GM19324 (cell line): Measurements from ENCODE around the gene LCE4A.
"Not testable (repeated sequence)": the region's sequence is repeated elsewhere in the genome, so short reads cannot be mapped to it uniquely, and the experiment has no call there.

Experiments used
- ATAC-seq: cut with Tn5 transposase; IDR thresholded peaks from one replicate; pipeline ENCODE4 v1.9.1; 2021; ENCODE audit warnings: mild to moderate bottlenecking, moderate library complexity; ENCODE audit not compliant: unreplicated experiment, low FRiP score

The LCE4A gene, protein sequence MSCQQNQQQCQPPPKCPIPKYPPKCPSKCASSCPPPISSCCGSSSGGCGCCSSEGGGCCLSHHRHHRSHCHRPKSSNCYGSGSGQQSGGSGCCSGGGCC

DNA sequence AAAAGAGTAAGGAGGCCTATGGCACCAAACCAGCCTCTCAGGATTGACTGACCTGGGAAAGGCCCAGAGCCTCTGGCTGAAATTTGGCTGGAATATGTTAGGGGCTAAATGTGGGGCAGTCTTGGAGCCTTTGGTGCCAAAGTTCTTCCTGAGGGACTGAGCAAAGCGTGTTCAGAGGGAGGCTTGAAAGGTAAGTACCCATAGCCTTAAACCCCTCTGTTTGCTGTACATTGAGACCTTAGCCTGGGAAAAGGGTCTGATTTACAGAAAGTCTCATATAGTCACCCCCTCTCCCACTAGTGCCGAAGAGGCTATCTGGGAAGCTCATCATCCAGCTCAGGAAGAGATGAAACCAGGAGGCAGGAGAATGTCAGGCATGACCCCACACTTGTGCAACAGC lies at the start of gene LCE4A:
Gene LCE4A, plus strand, starts transcription at position 301 of the 400 bp plus-strand sequence. CDS start 916 bp downstream, outside the sequence.
- no peak for ATAC-seq

GRCh38 chr1:152658649-152659048 lies 49.3 kb upstream of the LCE4A start:
- ATAC-seq = no peak

- no peak for ATAC-seq
Observed at GRCh38 chr1:152663098-152663497, 44.9 kb upstream of the LCE4A start, which contains the start of gene LCE2D. LCE2D (plus strand) TSS chr1:152663380; CDS start chr1:152664106, 726 bp downstream.

- ATAC-seq = not testable (repeated sequence)
Observed at GRCh38 chr1:152666171-152666570, 41.8 kb upstream of the LCE4A start.

GRCh38 chr1:152667648-152668047 lies 40.3 kb upstream of the LCE4A start:
- no peak for ATAC-seq

GRCh38 chr1:152673016-152673415 lies 34.9 kb upstream of the LCE4A start:
- no peak for ATAC-seq

- ATAC-seq = not testable (repeated sequence)
Observed at GRCh38 chr1:152674983-152675382, 33.0 kb upstream of the LCE4A start, which contains the start of gene LCE2C. LCE2C (plus strand) TSS chr1:152675279; CDS start chr1:152676016, 737 bp downstream.

DNA sequence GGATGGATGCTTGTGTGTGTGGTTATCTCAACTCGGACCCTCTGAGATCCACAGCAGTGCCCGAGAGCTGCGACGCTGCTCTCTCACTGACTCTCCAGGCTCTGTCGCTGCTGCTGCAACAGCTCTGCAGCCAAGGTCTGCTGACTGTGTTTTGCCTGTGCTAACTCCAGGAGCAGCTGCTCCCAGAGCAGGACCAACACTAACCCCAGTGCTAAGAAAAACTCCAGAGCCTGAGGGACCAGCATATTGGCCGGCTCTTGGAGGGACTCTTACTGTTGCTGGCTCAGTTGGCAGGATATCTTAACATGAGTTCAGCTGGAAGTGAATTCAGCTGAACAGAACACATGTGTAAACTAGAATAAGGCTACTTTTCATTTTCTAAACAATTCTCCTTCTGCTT lies 28.5 kb upstream of the LCE4A start:
- no peak for ATAC-seq

GRCh38 chr1:152681616-152682015 lies 26.3 kb upstream of the LCE4A start:
- ATAC-seq = no peak

DNA sequence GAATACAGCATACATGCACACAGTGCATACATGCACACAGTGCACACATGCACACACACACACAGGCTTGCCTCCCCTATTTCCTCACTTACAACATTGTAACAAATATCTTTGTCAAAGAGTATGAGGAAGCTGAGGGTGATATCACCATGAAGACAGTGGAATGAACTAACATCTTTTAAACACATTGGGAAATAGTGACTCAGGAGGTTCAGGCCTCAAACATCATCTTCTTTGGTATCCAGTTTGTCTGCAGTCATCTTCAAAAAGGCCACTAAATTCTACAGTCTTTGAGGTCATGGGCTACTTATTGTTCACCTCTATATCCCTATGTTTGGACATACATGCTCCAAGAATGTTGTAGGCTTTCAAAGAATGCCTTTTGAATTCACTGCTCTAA lies 24.1 kb upstream of the LCE4A start:
- no peak for ATAC-seq

- not testable (repeated sequence) for ATAC-seq
Observed at GRCh38 chr1:152685823-152686222, 22.1 kb upstream of the LCE4A start, which contains the start of gene LCE2B. LCE2B (plus strand) TSS chr1:152686123; CDS start chr1:152686844, 721 bp downstream.

- no peak for ATAC-seq
Observed at GRCh38 chr1:152697701-152698600, 10.0 kb upstream of the LCE4A start, which contains the start of gene LCE2A. LCE2A (plus strand) TSS chr1:152698345; CDS start chr1:152698902, 557 bp downstream.

DNA sequence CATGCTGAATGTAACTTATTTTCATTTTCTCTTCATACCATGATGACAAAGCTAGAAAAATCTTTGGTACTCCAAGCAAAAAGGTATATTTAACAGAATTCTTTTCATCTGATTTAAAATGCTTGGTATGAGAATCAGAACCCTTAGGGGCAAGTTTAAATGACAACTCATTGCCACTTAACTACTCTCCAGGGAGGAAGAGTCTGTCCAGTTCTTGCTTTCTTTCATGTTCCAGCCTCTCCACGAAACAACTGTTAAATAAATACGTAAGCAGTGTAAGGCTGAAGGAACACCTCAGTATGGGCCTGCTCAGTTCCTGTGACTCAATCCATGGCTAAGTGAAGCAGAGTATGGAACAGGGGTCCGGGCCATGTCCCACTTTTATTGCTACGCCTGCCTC lies 8.2 kb upstream of the LCE4A start:
- no peak for ATAC-seq

DNA sequence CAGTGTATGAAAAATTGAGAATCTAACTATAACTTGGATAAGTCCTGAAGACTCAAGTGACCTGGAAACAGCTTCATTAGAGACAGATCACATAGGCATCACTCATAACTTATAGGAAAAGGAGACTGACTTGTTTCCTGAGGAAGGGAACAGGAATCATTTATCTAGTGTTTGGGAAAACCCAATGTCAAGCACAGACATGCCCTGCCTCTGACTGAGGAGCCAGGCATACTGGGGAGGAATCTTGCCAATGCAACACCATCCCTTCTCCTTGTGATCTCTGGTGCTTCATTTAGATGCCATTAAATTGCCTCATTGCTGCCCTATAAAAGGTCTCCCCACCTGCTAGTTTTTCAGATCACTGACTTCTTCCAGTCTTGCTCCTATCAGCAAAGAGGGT lies 10.3 kb downstream of the LCE4A start:
- no peak for ATAC-seq

DNA sequence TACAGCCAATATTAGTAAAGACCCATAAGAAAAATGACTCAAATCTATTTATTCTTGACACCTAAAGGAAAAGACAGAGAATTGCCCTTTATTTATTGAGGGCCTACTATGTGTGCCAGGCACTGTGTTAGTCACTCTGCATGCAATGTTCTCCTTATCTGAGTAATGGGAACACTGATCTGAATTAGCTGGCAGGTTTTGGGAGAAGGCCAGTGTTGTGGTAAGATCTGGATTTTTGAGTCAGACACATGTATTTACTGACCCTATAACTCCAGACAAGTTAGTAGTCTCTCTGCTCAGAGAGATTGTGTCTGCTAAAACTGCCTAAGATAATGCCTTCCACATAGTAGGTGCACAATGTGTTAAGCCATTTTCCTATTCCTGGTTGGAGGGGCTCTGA lies 17.3 kb downstream of the LCE4A start:
- no peak for ATAC-seq

DNA sequence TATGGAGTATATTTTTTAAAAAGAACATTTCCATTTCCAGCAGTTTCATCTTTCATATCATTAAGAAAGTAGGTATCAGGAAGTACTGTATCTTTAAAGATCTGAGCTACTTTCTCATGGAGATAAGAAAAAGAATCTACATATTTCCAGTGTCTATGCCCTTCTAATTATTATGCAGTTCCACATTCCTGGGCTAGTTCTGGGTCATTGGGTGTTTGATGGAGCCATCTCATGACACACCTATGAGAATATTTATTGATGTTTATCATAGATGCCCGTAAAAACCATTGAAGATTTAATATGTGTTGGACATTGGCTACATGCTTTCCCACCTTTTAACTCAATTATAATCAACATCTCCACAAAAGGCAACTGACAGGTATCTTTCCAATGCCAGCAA lies 21.0 kb downstream of the LCE4A start:
- ATAC-seq = no peak

DNA sequence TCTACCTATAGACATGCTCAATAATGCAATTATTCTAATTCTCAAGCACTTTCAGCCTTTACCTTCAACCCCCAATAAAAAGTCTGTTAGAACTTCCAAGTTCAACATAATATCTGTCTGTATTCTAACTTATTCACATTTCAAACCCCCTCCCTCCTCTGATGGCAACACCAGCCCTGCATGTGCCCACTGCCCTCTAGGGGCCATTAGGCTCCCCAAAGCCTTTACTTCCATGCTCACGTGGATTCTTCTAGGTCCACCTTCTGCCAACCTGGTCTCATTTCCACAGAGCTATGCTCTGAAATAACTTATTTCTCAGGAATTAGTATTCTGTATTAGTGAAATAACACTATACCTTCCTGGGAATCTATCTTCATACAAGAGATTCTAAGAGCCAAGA lies 27.7 kb downstream of the LCE4A start:
- ATAC-seq = no peak

- ATAC-seq = no peak
Observed at GRCh38 chr1:152737997-152738396, 30.0 kb downstream of the LCE4A start.

DNA sequence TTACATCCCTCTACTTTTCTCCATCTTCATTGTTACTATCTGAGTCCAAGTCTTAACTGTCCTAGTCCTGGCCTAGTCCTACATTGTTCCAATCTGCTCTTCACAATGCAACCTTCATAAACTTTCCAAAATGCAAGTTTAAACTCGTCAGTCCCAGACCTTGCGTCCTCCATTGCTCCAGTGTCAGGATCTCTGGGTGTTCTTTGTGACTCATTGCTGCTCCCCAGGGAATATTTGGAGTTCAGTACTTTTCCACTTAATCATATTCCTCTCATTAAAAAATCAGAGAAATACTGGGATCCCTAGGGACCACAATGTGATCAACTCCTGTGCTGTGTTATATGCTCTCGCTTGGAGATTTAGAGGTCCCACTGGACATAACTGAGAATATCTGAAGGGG lies 31.9 kb downstream of the LCE4A start:
- no peak for ATAC-seq

GRCh38 chr1:152741656-152742055 lies 33.7 kb downstream of the LCE4A start:
- no peak for ATAC-seq

GRCh38 chr1:152743371-152744145 lies 35.6 kb downstream of the LCE4A start:
- ATAC-seq = no peak
